HG03432 (cell line): Measurements from ENCODE around the gene QRFP.

Source experiments
- ATAC-seq: cut with Tn5 transposase; IDR thresholded peaks from one replicate; pipeline ENCODE4 v1.9.1; 2021; ENCODE audit warnings: mild to moderate bottlenecking, moderate library complexity; ENCODE audit not compliant: unreplicated experiment

QRFP gene

GRCh38 chr9:130905902-130906734, 9.5 kb upstream of the QRFP start:
- no peak for ATAC-seq

- no peak for ATAC-seq
Observed at GRCh38 chr9:130905125-130905901, 8.7 kb upstream of the QRFP start.

- ATAC-seq, result no peak
Observed at GRCh38 chr9:130904070-130905044, 7.7 kb upstream of the QRFP start.

- ATAC-seq, result no peak
Observed at GRCh38 chr9:130903194-130904069, 6.8 kb upstream of the QRFP start.

- ATAC-seq, result no peak
Observed at GRCh38 chr9:130902204-130903185, 5.9 kb upstream of the QRFP start.

- no peak for ATAC-seq
Observed at GRCh38 chr9:130901498-130902203, 5.0 kb upstream of the QRFP start.

- ATAC-seq, result no peak
Observed at GRCh38 chr9:130900701-130901497, 4.3 kb upstream of the QRFP start.

GRCh38 chr9:130899051-130899748, 2.6 kb upstream of the QRFP start:
- no peak for ATAC-seq

GRCh38 chr9:130898552-130898852, 1.9 kb upstream of the QRFP start:
- ATAC-seq, result no peak

- no peak for ATAC-seq
Observed at GRCh38 chr9:130897848-130898551, 1.4 kb upstream of the QRFP start.

- ATAC-seq, result no peak
Observed at GRCh38 chr9:130897105-130897751, 616 bp upstream of the QRFP start.

GRCh38 chr9:130895481-130896232, 955 bp downstream of the QRFP start:
- ATAC-seq, result no peak

- no peak for ATAC-seq
Observed at GRCh38 chr9:130895038-130895437, 1.6 kb downstream of the QRFP start.

- no peak for ATAC-seq
Observed at GRCh38 chr9:130894546-130894945, 2.1 kb downstream of the QRFP start.
